Measurements from ENCODE around the gene SLC35F3.

The SLC35F3 gene

DNA sequence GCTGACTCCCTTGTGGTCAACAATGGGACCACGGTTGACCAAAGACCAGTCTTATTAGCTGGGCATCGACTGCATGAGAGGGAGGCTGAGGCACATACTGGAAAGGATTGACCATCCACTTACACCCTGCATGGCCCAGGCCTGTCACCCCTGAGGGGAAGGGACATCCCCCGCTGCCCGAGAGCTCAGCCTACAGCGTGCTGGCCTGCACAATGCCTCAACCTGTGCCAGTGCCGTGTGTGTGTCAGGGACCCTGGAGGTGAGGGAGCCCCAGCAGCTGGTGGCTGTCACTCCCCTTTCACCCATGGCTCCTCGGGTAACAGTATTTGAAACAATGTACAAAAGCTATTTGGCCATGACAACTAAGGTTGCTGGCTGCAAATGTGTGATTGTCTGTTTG, 67.3 kb downstream of the SLC35F3 start:
- DNase-seq (ENCODE audit: insufficient read length, low spot score) (no peak), FAIRE-seq (no peak)

DNA sequence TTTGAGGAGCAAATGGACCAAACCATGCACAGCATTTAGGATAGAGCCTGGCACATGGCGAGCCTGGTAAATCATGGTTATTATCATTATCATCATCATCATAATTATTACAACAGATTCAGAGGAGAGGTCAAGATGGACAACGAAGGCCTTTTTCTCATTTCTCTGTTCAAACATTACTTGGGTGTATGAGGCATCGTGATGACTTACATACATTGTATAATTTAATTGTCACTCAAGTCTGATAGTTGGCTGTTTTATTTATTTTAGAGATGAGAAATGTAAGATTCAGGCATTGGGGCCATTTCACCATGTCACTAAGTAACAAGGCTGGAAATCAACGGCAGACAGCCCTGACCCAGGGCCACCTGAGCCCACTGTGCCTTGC, 68.1 kb downstream of the SLC35F3 start:
- FAIRE-seq = no peak
- no peak for DNase-seq (ENCODE audit: insufficient read length, low spot score)

DNA sequence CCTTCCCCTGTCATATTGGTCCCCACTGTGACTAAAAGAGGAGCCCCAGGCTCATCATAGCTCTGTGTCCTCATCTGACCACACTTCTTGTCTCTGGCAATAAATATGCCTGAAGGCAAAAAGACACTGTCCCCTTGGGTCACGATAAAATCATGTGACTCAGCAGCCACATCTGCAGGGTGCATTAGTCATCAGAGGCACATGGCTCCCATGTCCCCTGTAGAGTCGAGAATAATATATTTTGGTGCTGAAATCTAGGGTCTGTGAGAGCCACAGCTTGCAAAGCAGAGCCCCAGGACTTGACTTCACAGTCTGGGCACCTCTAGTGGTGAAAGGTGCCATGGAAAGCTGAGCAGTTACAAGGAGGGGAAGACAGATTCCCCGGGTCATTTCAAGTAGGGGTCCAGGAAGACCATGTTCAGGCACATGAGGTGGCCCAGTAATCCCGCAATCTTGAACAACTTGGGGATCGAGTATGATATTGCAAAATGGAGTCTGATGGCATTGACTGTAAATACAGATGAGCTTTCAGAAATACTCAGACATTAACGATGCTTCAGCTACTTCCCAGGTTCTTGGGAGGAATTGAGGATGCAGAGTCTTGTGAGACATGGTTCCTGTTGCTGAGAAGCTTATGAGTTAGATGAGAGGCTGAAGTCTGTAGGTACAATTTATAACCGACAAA, 68.6 kb downstream of the SLC35F3 start:
- DNase-seq (ENCODE audit: insufficient read length, low spot score) (no peak), FAIRE-seq (no peak)

DNA sequence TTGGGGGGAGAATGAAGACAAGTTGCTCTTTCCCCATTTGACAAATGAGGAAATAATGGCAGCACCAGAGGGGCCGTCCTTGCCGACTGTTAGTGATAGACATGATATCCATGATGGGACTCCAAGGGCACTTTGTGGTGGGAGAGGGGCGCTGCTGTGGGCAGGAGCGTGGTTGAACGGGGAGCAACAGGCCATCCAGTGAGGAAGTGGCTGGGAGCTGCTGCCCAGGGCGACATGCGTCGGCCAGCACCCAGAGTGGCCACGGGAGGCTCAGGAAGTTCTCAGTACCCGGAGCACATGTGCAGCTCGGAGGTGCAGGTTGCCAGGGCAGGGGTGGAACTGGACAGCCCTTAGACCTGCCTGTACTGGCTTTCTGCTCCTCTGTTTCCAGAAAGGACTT, 71.0 kb downstream of the SLC35F3 start:
- DNase-seq (ENCODE audit: insufficient read length, low spot score) = no peak
- no peak for FAIRE-seq

DNA sequence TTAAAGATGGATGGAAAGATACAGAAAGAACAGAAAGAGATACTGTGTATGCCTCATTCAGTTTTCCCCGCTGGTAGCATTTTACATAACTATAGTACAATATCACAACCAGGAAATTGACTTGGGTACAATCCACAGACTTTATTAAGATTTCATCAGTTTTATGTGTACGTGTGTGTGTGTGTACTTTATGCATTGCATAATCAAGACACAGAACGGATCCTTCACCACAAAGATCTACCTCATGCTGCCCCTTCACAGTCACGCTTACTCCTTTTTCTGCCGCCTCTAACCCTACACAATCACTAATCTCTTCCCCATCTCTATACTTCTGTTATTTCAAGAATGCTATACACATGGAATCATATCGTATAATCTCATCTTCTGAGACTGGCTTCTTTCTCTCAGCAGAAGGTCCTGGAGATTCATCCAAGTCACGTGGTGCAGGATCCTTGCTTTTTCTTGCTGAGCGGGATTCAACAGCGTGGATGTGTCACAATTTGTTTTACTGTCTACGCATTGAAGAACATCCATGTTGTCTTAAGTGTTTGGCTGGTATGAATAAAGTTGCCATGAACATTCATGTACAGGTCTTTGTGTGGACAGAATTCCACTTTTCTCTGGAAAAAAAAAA, 76.7 kb downstream of the SLC35F3 start:
- DNase-seq (ENCODE audit: insufficient read length, low spot score) (no peak), FAIRE-seq (no peak)

DNA sequence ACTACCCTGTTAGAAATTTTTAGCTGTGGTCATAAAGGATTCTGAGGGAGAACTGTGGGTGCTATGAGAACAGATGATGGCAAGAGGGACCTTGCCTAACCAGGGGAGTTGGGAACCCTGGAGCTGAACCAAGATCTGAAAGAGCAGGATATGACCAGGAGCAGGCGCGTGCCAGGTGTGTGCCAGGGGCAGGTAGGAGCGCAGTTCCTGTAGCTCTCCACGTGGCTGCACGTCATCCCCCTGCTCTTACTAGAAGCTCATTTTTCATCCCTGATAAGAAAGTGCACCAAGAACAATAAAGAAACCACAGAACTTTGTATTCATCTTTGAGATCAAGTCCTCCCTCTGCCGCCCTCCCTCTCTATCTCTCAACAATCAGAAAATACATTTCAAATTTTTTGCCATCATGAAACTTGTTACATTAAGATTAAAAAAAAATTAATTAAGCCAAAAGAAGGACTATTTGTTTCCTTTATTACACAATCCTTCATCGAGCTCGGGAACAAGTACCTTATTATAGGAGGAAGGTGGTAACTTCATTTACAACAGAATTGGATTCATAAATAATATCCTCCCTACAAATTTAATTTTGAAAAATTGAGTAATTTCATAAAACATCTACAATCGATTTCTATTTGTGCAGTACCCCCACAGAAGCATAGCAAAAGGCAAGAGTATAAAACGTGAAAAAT, 78.5 kb downstream of the SLC35F3 start:
- no peak for FAIRE-seq

DNA sequence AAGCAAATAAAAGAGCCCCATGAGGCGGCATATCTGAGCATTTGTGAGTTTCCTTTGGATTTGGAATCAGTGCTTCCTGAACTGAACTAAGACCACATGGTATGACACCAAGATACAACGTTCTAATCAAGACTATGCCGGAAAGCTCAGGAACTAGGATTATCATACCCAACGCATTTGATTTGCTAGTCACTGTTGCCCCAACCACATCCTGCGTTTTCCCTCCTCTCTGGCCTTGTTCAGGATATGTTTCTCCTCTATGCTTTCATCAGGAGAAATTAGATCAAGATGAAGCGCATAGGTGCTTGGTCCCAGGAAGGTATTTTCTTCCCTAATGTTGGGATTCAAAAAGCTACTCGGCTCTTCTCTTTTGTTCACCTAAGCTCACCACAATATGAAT, 79.3 kb downstream of the SLC35F3 start:
- DNase-seq (ENCODE audit: insufficient read length, low spot score) (no peak), FAIRE-seq (no peak)

More for the DNA sequence above, 78.5 kb downstream of the SLC35F3 start:
- no peak for DNase-seq (ENCODE audit: insufficient read length, low spot score)

DNA sequence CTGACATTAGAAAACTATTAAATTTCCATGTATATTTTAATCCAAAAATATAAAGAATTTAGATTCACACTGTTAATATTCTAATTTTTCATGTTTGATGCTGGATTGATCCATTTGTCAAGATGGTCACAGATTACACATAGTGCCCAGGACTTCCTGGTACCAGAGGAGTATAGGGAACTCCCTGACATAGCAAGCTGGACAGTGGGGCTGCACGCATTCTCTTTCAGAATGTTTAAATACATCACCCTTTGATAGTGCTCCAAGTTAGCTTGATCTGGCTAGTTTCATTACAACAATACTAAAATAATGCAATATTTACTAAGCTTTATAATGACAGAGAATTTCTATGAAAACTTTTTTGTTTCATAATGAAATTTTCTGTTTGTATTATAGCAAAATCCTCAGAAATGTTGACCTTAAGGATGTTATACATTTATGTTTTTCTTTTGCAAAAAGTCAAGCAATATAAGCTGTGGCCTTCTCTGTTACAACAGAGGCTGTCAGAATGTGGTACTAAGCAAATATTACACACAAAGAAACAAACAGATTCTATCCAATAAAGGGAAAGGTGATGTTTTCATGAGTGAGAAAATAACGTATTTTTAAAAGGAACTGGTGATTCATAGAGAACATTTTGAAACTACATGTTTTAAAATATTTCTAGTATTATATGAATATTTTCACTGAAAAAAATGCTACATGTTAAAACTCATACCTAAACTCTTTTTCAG, 84.7 kb downstream of the SLC35F3 start:
- DNase-seq (ENCODE audit: insufficient read length, low spot score) (no peak), FAIRE-seq (no peak)

DNA sequence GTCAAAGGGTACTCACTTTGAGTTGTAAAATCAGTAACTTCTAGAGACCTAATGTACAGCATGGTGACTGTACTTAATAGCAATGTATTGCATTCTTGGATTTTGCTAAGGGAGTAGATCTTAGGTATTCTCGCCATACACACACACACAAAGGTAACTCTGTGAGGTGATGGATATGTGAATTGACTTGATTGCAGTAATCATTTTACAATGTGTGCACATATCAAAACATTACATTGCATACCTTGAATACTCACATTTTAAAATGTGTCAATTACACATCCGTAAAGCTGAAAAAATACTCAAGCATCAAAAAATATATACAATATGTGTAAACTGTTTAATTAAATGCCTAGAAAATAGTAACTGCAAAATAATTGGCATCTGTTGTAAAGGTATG, 86.0 kb downstream of the SLC35F3 start:
- FAIRE-seq (no peak), DNase-seq (ENCODE audit: insufficient read length, low spot score) (no peak)

DNA sequence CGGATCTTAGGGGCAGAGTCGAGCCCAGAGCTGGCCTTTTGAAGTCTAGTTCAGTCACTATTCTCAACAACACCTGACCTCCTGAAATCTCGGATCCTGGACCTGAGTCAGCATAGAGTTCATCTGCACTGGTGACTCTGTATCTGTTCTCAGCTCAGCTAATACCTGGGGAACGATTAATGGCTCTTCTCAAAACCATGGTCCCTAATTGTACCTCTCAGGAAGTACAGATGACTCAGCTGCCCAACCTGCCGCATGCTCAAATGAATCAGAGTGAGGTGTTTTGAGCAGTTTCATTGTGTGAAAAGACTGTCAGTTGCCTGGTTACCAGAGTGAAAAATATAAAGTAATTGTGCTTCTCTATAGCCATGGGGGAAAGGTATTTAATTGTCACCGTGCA, 89.2 kb downstream of the SLC35F3 start:
- FAIRE-seq (no peak), DNase-seq (ENCODE audit: insufficient read length, low spot score) (no peak)

DNA sequence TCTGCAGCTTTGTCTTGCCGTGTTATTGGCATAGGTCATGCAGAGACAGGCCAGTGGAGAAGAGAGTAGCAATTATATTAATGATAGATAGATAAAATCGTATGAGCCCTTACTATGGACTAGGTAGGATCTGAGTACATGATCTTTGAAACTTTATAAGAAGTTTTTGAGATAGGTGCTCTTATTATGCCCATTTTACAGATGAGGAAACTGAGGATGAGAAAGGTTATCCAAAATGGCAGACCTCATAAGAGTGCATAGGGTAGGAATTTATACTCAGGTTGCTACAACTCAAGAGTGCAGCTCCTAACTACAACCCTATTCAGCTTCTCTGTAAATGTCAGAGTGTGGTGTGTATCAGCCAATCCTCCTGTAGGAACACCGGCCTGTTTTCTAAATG, 89.6 kb downstream of the SLC35F3 start:
- FAIRE-seq = no peak
- DNase-seq (ENCODE audit: insufficient read length, low spot score) = no peak

DNA sequence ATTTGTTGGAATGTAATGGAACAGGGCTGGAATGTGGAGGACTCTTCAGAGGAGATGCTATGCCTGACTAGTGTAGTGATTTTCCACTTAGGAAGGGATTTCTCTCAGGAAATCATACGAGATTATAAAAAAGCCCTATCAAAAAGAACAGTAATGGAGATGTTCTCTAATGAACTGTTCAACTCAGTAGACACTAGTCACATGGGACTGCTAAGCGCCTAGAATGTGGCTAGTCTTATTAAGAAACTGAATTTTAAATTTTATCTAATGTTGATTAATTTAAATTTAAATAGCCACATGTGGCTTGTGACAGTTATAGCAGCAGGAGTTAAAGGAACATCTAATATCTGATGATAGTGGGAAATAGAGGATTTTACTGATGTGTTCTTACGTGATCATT, 94.0 kb downstream of the SLC35F3 start:
- FAIRE-seq = no peak
- no peak for DNase-seq (ENCODE audit: insufficient read length, low spot score)

DNA sequence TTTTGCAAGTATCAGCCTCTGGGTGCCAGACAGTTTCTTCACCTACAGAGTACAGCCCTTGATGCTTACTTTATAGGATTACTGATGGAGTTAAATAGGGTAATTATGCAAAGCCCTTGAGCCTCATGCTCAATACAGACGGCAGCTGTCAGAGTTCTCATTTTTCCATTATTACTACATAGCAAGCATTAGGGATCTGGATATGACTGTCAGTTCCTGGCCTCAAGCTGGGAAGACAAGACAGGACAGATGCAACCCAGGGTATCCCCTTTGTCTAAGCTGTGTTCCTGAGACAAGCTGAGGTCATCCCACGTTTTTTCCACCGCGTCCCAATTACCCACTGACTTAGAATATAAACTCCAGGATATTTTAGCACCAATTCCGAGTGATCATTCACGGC, 94.4 kb downstream of the SLC35F3 start:
- no peak for DNase-seq (ENCODE audit: insufficient read length, low spot score)
- no peak for FAIRE-seq

DNA sequence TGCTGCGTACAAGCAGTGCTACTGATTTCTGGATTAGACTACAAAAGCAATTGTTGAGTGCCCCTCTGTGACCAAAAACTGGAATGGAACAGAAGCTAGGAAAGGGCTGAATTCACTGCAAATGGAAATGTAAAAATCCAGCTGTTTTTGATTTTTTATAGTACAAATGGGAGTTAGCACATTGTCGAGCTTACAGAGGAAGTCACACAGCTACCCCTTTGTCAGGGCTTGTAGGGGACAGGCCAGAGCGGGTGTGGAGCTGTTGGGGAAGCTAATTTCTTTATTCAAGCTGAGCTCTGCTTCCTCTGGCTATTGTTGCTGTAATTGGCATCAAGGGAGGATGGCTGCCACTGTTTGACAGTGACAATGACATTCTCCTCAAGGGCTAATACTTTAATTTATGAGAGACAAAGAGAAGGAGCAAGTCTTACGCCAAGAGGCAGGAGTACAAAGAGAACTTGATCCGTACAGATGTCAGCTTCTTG, 96.1 kb downstream of the SLC35F3 start:
- no peak for DNase-seq (ENCODE audit: insufficient read length, low spot score)

DNA sequence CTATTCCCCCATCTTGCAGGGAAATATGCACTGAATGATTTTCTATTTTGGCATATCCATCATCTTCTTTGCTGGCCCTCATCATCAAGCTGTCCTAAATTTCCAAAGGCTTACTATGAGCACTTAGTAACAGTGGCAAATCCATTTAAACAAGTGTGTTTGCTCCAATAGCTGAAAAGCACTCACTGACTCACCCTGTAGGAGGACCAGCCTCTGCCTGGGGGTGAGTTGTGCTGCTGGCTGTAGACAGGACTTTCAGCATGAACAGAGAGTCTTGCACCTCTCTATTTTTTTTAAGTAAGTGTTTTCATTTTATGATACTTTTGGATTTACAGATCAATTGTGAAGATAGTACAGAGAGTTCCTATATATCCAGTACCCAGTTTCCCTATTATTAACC, 97.3 kb downstream of the SLC35F3 start:
- FAIRE-seq (no peak), DNase-seq (ENCODE audit: insufficient read length, low spot score) (no peak)

More for the DNA sequence above, 96.1 kb downstream of the SLC35F3 start:
- no peak for FAIRE-seq

DNA sequence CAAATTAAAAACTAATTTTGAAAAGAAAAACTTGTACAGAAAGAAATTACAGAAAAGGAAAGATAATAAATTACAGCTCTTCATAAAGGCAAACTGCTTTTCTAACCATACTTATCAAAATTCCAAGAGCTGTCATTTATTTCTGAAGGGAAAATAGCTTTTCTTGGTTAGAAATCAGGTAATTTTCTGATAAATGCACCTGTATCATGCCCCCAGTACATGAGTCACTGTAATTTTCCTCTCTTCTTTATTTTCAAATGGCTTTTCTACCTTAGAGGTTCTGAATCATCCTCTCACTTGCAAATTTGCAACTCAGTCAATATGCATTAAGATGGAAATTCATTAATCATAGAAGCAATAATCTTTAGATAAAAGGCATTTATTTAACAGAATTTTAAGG, 100.1 kb downstream of the SLC35F3 start:
- FAIRE-seq = no peak
- DNase-seq (ENCODE audit: insufficient read length, low spot score) = no peak

DNA sequence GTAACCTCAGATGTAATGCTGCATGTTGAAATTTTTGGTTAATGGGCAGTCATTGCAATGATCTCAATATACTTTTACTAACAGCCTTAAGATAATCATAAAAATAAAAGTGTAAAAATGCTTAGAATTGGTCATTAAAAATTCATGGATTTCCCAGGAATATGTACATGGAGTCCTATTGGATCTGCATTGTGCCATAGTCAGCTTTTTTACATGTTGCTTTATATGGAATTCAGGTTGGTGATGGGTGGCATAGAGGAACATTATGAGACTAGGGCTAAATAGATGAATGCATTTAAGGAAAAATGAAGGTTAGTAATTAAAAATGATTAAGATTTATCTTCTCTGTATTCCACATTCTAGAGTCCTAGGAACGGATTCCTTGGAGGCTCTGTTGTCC, 103.2 kb downstream of the SLC35F3 start:
- FAIRE-seq (no peak), DNase-seq (ENCODE audit: insufficient read length, low spot score) (no peak)

DNA sequence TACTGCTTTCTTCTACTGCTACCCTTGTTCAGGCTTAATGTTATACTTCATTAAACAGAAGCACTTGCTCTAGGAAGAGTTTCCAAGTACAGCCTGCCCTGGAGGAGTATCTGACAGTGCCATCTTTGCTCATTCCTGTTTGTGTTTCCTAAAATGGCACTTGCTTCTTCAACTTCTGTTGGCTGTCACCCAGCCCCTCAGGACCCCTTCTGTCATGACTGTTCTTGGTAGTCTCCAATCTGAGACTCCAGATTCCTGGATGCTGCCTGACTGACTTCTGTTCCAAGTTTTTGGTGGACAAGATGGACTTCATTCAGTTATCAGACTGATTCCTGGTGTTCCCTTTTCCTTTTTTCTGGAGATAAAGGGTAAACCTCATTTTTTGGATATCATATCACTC, 104.1 kb downstream of the SLC35F3 start:
- no peak for FAIRE-seq
- no peak for DNase-seq (ENCODE audit: insufficient read length, low spot score)

DNA sequence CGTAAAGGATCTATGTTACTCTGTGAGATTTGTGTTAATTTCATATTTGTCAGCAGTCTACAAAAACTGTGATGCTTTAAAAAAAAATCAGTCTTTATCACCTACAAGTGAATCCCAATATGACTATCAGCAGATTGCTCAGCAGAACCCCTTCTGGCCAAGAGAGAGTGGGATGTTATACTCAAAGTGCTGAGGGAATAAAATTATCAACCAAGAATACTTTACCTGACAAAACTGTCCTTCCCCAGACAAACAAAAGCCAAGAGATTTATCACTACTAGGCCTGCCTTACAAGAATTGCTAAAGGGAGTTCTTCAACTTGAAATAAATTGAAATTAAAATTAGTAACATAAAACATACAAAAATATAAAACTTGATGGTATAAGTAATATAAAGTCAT, 105.2 kb downstream of the SLC35F3 start:
- FAIRE-seq (no peak), DNase-seq (ENCODE audit: insufficient read length, low spot score) (no peak)

DNA sequence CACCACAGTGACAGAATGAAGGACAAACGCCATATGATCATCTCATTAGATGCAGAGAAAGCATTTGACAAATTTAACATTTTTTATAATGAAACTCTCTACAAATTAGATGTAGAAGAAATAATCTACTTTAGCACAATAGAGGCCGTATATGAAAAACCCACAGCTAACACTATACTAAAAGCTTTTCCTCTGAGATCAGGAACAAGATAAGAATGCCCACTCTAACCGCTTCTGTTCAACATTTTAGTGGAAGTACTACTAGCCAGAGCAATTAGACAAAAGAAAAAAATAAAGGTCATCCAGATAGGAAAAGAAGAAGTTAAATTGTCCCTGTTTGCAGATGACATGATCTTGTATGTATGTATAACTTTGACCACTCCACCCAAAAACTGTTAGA, 109.7 kb downstream of the SLC35F3 start:
- no peak for FAIRE-seq
- DNase-seq (ENCODE audit: insufficient read length, low spot score) = no peak

DNA sequence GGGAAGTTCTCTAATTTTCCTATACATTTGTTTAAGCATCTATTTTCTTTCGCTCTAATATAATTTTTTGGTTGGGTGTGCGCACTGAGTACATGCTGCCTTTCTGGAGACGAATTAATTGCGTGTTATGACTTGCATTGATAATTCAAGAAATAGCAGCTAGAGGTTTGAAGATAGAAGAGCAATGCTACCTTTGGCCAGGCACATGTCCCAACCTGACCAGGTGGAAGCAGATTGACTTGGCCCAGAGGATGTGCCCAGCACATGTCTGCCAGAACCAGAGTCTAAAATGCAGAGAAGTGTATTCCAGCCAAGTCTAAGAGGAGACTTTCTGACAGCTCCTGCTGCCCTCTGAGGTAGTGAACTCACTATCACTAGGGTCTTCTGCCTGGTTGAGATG, 114.3 kb downstream of the SLC35F3 start:
- FAIRE-seq (no peak), DNase-seq (ENCODE audit: insufficient read length, low spot score) (no peak)
